IMR-90 (cell line): ENCODE results near the gene FSD1L. TPM values are rescaled to one million over a fixed set of nuclear protein-coding genes. Genes with fewer than 3 reads are reported as not detected.

ENCODE experiments used
- ATAC-seq: fragments of 200-7000 bp; cut with Tn5 transposase; 2 replicates; pipeline ENCODE4 v1.9.1; 2020; ENCODE audit warnings: low read depth, mild to moderate bottlenecking, moderate library complexity
- BruUV-seq: library from RNA; stranded (reverse); fragments of 400-500 nt; replicated peaks from 2 replicates; lab custom pipeline; 2021; lab: Mats Ljungman, UMichigan
- CTCF ChIA-PET: fragments of 300-600 bp; formaldehyde crosslinking; extraction: SDS; loops from one replicate; lab custom pipeline; 2021; ENCODE audit warnings: antibody characterized with exemption; lab: Yijun Ruan, JAX
- POLR2A ChIA-PET: fragments of 300-600 bp; sonication (Branson Sonifier 250); formaldehyde crosslinking; loops from one replicate; lab custom pipeline; 2022; ENCODE audit warnings: antibody characterized with exemption; ENCODE audit not compliant: unreplicated experiment; lab: Charles Lee
- DNase-seq: peaks from one replicate; pipeline ENCODE4 v3.0.0; 2013
- H2AFZ ChIP-seq: replicated peaks from 2 replicates; pipeline ENCODE3; 2013; ENCODE audit warnings: low read length, mild to moderate bottlenecking; ENCODE audit not compliant: poor library complexity
- H2AK5ac ChIP-seq: 2 replicates; pipeline ENCODE4 v1.6.1; 2013; ENCODE audit warnings: low read depth, low read length, inconsistent platforms
- H2AK9ac ChIP-seq: replicated peaks from 2 replicates; pipeline ENCODE3; 2013; ENCODE audit warnings: mild to moderate bottlenecking, low read depth, low read length, moderate library complexity; ENCODE audit not compliant: poor library complexity
- H2BK120ac ChIP-seq: 2 replicates; pipeline ENCODE4 v1.6.1; 2013; ENCODE audit warnings: low read depth, low read length, inconsistent platforms
- H2BK15ac ChIP-seq: 3 replicates; pipeline ENCODE4 v1.6.1; 2013; ENCODE audit warnings: low read depth, low read length, inconsistent platforms
- H2BK20ac ChIP-seq: 2 replicates; pipeline ENCODE4 v1.6.1; 2013; ENCODE audit warnings: low read depth, mild to moderate bottlenecking, inconsistent platforms, low read length, moderate library complexity
- H2BK5ac ChIP-seq: 2 replicates; pipeline ENCODE4 v1.6.1; 2013; ENCODE audit warnings: mild to moderate bottlenecking, low read depth, low read length, inconsistent platforms; ENCODE audit not compliant: poor library complexity, severe bottlenecking
- H3K14ac ChIP-seq: replicated peaks from 2 replicates; pipeline ENCODE4 v1.6.1; 2013; ENCODE audit warnings: low read depth, low read length, inconsistent platforms
- H3K18ac ChIP-seq: 2 replicates; pipeline ENCODE4 v1.6.1; 2013; ENCODE audit warnings: low read depth, low read length, control low read depth
- H3K23ac ChIP-seq: 2 replicates; pipeline ENCODE4 v1.6.1; 2013; ENCODE audit warnings: low read depth, low read length, inconsistent platforms
- H3K27ac ChIP-seq: 2 replicates; pipeline ENCODE4 v1.5.1; 2013; ENCODE audit warnings: mild to moderate bottlenecking, control low read depth, low read length; ENCODE audit not compliant: insufficient read depth
- H3K27me3 ChIP-seq: 2 replicates; pipeline ENCODE4 v1.6.1; 2013; ENCODE audit warnings: low read length; ENCODE audit not compliant: control insufficient read depth, insufficient read depth
- H3K36me3 ChIP-seq: 2 replicates; pipeline ENCODE4 v1.6.1; 2013; ENCODE audit warnings: low read length, mixed read lengths; ENCODE audit not compliant: control insufficient read depth, insufficient read depth
- H3K4ac ChIP-seq: 2 replicates; pipeline ENCODE4 v1.6.1; 2013; ENCODE audit warnings: low read depth, low read length, inconsistent platforms
- H3K4me1 ChIP-seq: 2 replicates; pipeline ENCODE4 v1.6.1; 2013; ENCODE audit warnings: low read length, mixed read lengths; ENCODE audit not compliant: control insufficient read depth, insufficient read depth
- H3K4me2 ChIP-seq: 2 replicates; pipeline ENCODE4 v1.6.1; 2013; ENCODE audit warnings: low read depth, mild to moderate bottlenecking, control low read depth, low read length, moderate library complexity
- H3K4me3 ChIP-seq: 2 replicates; pipeline ENCODE4 v1.5.1; 2013; ENCODE audit warnings: low read depth, mild to moderate bottlenecking, control low read depth, low read length, moderate library complexity; ENCODE audit not compliant: insufficient read depth
- H3K56ac ChIP-seq: 2 replicates; pipeline ENCODE4 v1.6.1; 2013; ENCODE audit warnings: low read length, inconsistent platforms; ENCODE audit not compliant: insufficient read depth; ENCODE audit errors: extremely low read depth
- H3K79me1 ChIP-seq, 2 experiments: 2 replicates each; pipeline ENCODE4 v1.6.1; 2013; ENCODE audit warnings: low read length in 2 of 2, inconsistent platforms in 1 of 2, low read depth in 1 of 2
- H3K9ac ChIP-seq: 2 replicates; pipeline ENCODE4 v1.6.1; 2013; ENCODE audit warnings: low read depth, low read length, control low read depth
- H3K9me1 ChIP-seq: 2 replicates; pipeline ENCODE4 v1.6.1; 2013; ENCODE audit warnings: low read length, inconsistent platforms; ENCODE audit not compliant: insufficient read depth
- H3K9me3 ChIP-seq: 2 replicates; pipeline ENCODE4 v1.6.1; 2013; ENCODE audit warnings: low read length; ENCODE audit not compliant: control insufficient read depth, insufficient read depth
- H4K20me1 ChIP-seq: 2 replicates; pipeline ENCODE4 v1.6.1; 2013; ENCODE audit warnings: low read length, inconsistent platforms; ENCODE audit not compliant: insufficient read depth
- H4K5ac ChIP-seq: 2 replicates; pipeline ENCODE4 v1.6.1; 2013; ENCODE audit warnings: mild to moderate bottlenecking, low read depth, low read length, control low read depth
- H4K8ac ChIP-seq, 2 experiments: 2 replicates each; pipeline ENCODE4 v1.6.1; 2013; ENCODE audit warnings: low read depth in 2 of 2, low read length in 2 of 2, control low read depth in 1 of 2, inconsistent platforms in 1 of 2
- H4K91ac ChIP-seq: 2 replicates; pipeline ENCODE4 v1.6.1; 2013; ENCODE audit warnings: low read depth, low read length, inconsistent platforms; ENCODE audit not compliant: insufficient read depth
- BHLHE40 ChIP-seq: fragments of 150-350 bp; IDR thresholded peaks from 2 replicates; pipeline ENCODE4 v1.6.1; 2016; ENCODE audit warnings: mild to moderate bottlenecking, low read depth, low read length
- CEBPB ChIP-seq: IDR thresholded peaks from 2 replicates; pipeline ENCODE4 v1.6.1; 2012; ENCODE audit warnings: low read depth, low read length, improper control_type of control experiment
- CHD1 ChIP-seq: IDR thresholded peaks from 2 replicates; pipeline ENCODE4 v1.6.1; 2012; ENCODE audit warnings: low read depth, low read length, improper control_type of control experiment
- CTCF ChIP-seq: conservative IDR thresholded peaks from 2 replicates; pipeline ENCODE4 v1.5.1; 2012; ENCODE audit warnings: mild to moderate bottlenecking, low read depth, low read length, improper control_type of control experiment
- FOS ChIP-seq: fragments of 150-350 bp; IDR thresholded peaks from 2 replicates; pipeline ENCODE4 v1.6.1; 2016; ENCODE audit warnings: low read depth, low read length
- MAFK ChIP-seq: IDR thresholded peaks from 2 replicates; pipeline ENCODE4 v1.6.1; 2012; ENCODE audit warnings: low read depth, low read length, improper control_type of control experiment
- MAZ ChIP-seq: IDR thresholded peaks from 2 replicates; pipeline ENCODE4 v1.6.1; 2012; ENCODE audit warnings: low read depth, mild to moderate bottlenecking, low read length, improper control_type of control experiment, moderate library complexity, borderline replicate concordance
- MXI1 ChIP-seq: IDR thresholded peaks from 2 replicates; pipeline ENCODE4 v1.6.1; 2012; ENCODE audit warnings: low read depth, mild to moderate bottlenecking, low read length, moderate library complexity, borderline replicate concordance
- NFE2L2 ChIP-seq: fragments of 150-350 bp; IDR thresholded peaks from 2 replicates; pipeline ENCODE4 v1.6.1; 2016; ENCODE audit warnings: low read depth, mild to moderate bottlenecking, low read length
- POLR2A ChIP-seq: IDR thresholded peaks from 2 replicates; pipeline ENCODE4 v1.6.1; 2012; ENCODE audit warnings: mild to moderate bottlenecking, low read depth, low read length
- RAD21 ChIP-seq: IDR thresholded peaks from 2 replicates; pipeline ENCODE4 v1.6.1; 2012; ENCODE audit warnings: low read length, improper control_type of control experiment
- RCOR1 ChIP-seq: IDR thresholded peaks from 2 replicates; pipeline ENCODE4 v1.6.1; 2012; ENCODE audit warnings: mild to moderate bottlenecking, low read length, improper control_type of control experiment; ENCODE audit not compliant: insufficient replicate concordance
- RFX5 ChIP-seq: IDR thresholded peaks from 2 replicates; pipeline ENCODE4 v1.8.0; 2012; ENCODE audit warnings: low read depth, mild to moderate bottlenecking, low read length, moderate library complexity
- SMC3 ChIP-seq: fragments of 150-350 bp; IDR thresholded peaks from 2 replicates; pipeline ENCODE4 v1.6.1; 2016; ENCODE audit warnings: low read depth, mild to moderate bottlenecking, antibody characterized with exemption, low read length, moderate library complexity
- USF2 ChIP-seq: fragments of 150-350 bp; IDR thresholded peaks from 2 replicates; pipeline ENCODE4 v1.6.1; 2017; ENCODE audit warnings: mild to moderate bottlenecking, antibody characterized with exemption, low read length, low read depth
- WGBS, 2 experiments: methylation state at CpG; one replicate each; pipeline versions ENCODE4 v1.1.5 to v1.1.7; 2013; ENCODE audit warnings: missing lambda C conversion rate in 2 of 2; ENCODE audit not compliant: insufficient read length in 1 of 2; ENCODE audit errors: extremely low coverage in 2 of 2; 5-methylcytosine and 5-hydroxymethylcytosine counted together
- dilution Hi-C: fragments of 300-500 bp; cut with HindIII; formaldehyde crosslinking; loops from one replicate; pipeline ENCODE4 v1.14.3; 2018; ENCODE audit warnings: low sequenced_read_pairs; ENCODE audit not compliant: unreplicated experiment
- in situ Hi-C: fragments of 300-500 bp; cut with MboI; formaldehyde crosslinking; loops from 3 replicates; pipeline ENCODE4 v1.14.3; 2019; ENCODE audit warnings: low sequenced_read_pairs, inconsistent platforms, mixed read lengths
- intact Hi-C: fragments of 100-400 bp; cut with micrococcal nuclease; formaldehyde crosslinking; loops from 2 replicates; pipeline ENCODE4 v1.10.0; 2022
- polyA plus RNA-seq, 3 experiments: library from polyadenylated mRNA; depleted of rRNA; stranded (reverse); fragments of >200 nt; gene quantifications; 2 replicates each; pipeline ENCODE4 v1.2.3, GENCODE V29; 2012; ENCODE audit warnings: low replicate concordance in 1 of 3
- total RNA-seq: library from RNA; depleted of rRNA; stranded (reverse); fragments of >200 nt; gene quantifications from 2 replicates; pipeline ENCODE4 v1.2.3, GENCODE V29; 2012
- TF ChIP-seq, protein P1 (sequence below): fragments of 150-350 bp; IDR thresholded peaks from 2 replicates; pipeline ENCODE4 v1.6.1; 2016; ENCODE audit warnings: low read depth, mild to moderate bottlenecking, low read length, moderate library complexity, borderline replicate concordance

FSD1L gene
- total and polyA plus RNA-seq, 2 of the 4 experiments (the other 2 are of a cell fraction) = 1.4 to 2.9 TPM

DNA sequence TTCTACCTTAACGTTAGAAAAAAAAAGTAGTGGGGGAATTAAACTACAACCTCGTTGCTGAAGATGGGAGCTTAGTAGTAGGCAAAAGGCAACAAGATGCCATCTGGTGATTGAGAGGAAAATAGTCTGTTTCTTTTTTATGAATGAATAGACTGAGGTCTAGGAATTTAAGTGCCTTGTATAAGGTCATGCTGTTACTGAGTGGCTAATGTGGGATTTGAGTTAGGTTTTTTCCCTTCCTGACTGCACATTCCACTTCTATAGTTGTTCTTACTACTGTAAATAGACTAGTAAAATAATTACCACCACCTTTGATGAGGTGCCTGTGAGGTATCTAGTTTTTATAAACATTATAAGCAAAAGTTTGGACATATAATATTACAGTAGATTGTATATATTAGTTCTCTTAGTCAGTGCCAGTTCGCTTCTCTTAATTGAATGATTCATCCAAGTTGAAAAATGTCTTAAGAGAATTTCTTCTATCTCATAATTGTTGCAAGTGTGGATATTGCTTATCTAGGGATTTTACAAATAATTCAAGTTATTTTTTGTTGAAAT, 19.1 kb downstream of the FSD1L start:
- ChIA-PET POLR2A (no interaction called here), CTCF (no interaction called here)
- intact Hi-C loops (loop anchor here (5.0 kb wide), 1 partner anchor 35 kb away; no protein-coding TSS in a partner anchor), dilution Hi-C loops (no loop called here), in situ Hi-C loops (no loop called here)
- no peaks in the 10 kb centered on the region for H3K27me3 ChIP-seq
- H4K91ac ChIP-seq = no peak overlapping the region
- H4K20me1 ChIP-seq = peaks cover 16% of the 10 kb centered on the region; the same call in 1 of the 2 replicates
- H3K36me3 ChIP-seq = peaks cover 10% of the 10 kb centered on the region
- peaks cover 10 to 14% of the 10 kb centered on the region in 2 experiments; a peak in 3 of 4 replicates for H3K79me1 ChIP-seq
- H3K9me1 ChIP-seq = peaks cover 5% of the 10 kb centered on the region; the same call in 1 of the 2 replicates
- no peak overlapping the region for H4K8ac ChIP-seq
- no peak overlapping the region for H2BK120ac ChIP-seq
- H3K9me3 ChIP-seq = no peaks in the 10 kb centered on the region
- no TSS peak for BruUV-seq
- TF ChIP-seq BHLHE40 (peak; percentile 27; the same call in 1 of the 2 replicates), RFX5 (no peak), RCOR1 (no peak), SMC3 (no peak), MXI1 (no peak), RAD21 (no peak), CTCF (no peak), POLR2A (no peak), CHD1 (no peak), CEBPB (0 out of 2 replicates have a peak, but pooled peaks have one; percentile 2), MAFK (peak; percentile 62), MAZ (no peak), FOS (no peak), NFE2L2 (no peak), USF2 (no peak)
- TF ChIP-seq, protein P1, sequence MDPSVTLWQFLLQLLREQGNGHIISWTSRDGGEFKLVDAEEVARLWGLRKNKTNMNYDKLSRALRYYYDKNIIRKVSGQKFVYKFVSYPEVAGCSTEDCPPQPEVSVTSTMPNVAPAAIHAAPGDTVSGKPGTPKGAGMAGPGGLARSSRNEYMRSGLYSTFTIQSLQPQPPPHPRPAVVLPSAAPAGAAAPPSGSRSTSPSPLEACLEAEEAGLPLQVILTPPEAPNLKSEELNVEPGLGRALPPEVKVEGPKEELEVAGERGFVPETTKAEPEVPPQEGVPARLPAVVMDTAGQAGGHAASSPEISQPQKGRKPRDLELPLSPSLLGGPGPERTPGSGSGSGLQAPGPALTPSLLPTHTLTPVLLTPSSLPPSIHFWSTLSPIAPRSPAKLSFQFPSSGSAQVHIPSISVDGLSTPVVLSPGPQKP = no peak
- no peak overlapping the region for H3K23ac ChIP-seq
- no peak overlapping the region for H2AK5ac ChIP-seq
- H2BK5ac ChIP-seq = peak overlapping the region; percentile 30
- H2BK20ac ChIP-seq = no peak overlapping the region
- no peak overlapping the region for H3K9ac ChIP-seq
- H3K4ac ChIP-seq = no peak overlapping the region
- no peak overlapping the region for H3K4me3 ChIP-seq
- H3K18ac ChIP-seq = no peak overlapping the region
- H3K56ac ChIP-seq = no peak overlapping the region
- no peak overlapping the region for H2AK9ac ChIP-seq
- H3K4me2 ChIP-seq = peak overlapping the region; percentile 8; the same call in 1 of the 2 replicates
- DNase-seq (peak; percentile 89), ATAC-seq (peak; percentile 97)
- no peak overlapping the region for H4K5ac ChIP-seq
- H2AFZ ChIP-seq = no peak overlapping the region
- H2BK15ac ChIP-seq = no peak overlapping the region
- no peak overlapping the region for H3K27ac ChIP-seq
- H3K14ac ChIP-seq = no peak overlapping the region
- peaks cover 2% of the 10 kb centered on the region; the same call in 1 of the 2 replicates for H3K4me1 ChIP-seq
- WGBS, 2 experiments = no CpG with 5 or more reads among the region's 3 CpGs
